ENCODE data around the gene ZMIZ1. TPM values are rescaled to one million over a fixed set of nuclear protein-coding genes. Genes with fewer than 3 reads are reported as not detected.
A peak's percentile ranks its signal among the peaks of the same experiment; 100 is the strongest.

ZMIZ1 gene
- total and polyA plus RNA-seq, 7 experiments from 2014 or later, result 1.8 to 57.2 (median 14.2) TPM

- CTCF ChIA-PET, result interaction anchor here (2.1 kb wide), 1 partner anchor 76 kb away, joined by 7 read pairs; no protein-coding TSS in a partner anchor
- H3K36me3 Mint-ChIP-seq, result no peaks in the 10 kb centered on the region
Observed at GRCh38 chr10:79050896-79051555, 17.7 kb upstream of the ZMIZ1 start.

GRCh38 chr10:79051766-79052165 lies 17.0 kb upstream of the ZMIZ1 start:
- Histone ChIP-seq H3K36me3 (ENCODE audit: control insufficient read depth in 2 of 3, insufficient read depth in 3 of 3, low read length in 3 of 3) (no peaks in the 10 kb centered on the region), H3K9me3 (ENCODE audit: control insufficient read depth in 2 of 3, low read length in 3 of 3) (no peaks in the 10 kb centered on the region), H3K27me3 (ENCODE audit: control insufficient read depth in 2 of 2, insufficient read depth in 2 of 2, low read length in 2 of 2) (no peaks in the 10 kb centered on the region), H3K4me3 (ENCODE audit: low read length) (no peak overlapping the region), H3K27ac (ENCODE audit: low read depth, low read length) (no peak overlapping the region), H3K4me1 (ENCODE audit: control insufficient read depth in 2 of 2, insufficient read depth in 2 of 2, low read length in 2 of 2) (peaks cover 18 to 37% of the 10 kb centered on the region in 2 donors)
- Mint-ChIP-seq H3K4me3 (peak overlapping the region in 4 of 10 donors; percentile 16 to 48 (median 38)), H3K36me3 (no peaks in the 10 kb centered on the region), H3K27ac (peak overlapping the region in 7 of 9 donors; percentile 2 to 81 (median 30)), H3K9me3 (no peaks in the 10 kb centered on the region), H3K27me3 (no peaks in the 10 kb centered on the region), H3K4me1 (peaks cover 30 to 63% (median 51%) of the 10 kb centered on the region in 7 donors)
- no peak for DNase-seq
- ChIA-PET CTCF (interaction anchor here (0.6 to 2.1 kb wide), 4 partner anchors 13 to 314 kb away, joined by 3 to 9 read pairs (median 6); no protein-coding TSS in a partner anchor), POLR2A (interaction anchor here (0.7 to 1.2 kb wide), 3 partner anchors 16 to 190 kb away, joined by 3 to 5 read pairs (median 3); no protein-coding TSS in a partner anchor)
- no peak for ATAC-seq
- intact Hi-C loops (cut with micrococcal nuclease), result loop anchor here in 1 of 2 donors (1.0 to 2.0 kb wide), 2 partner anchors 16 to 199 kb away; no protein-coding TSS in a partner anchor

More at GRCh38 chr10:79050896-79051555, 17.7 kb upstream of the ZMIZ1 start:
- ATAC-seq, result no peak
- intact Hi-C loops (cut with micrococcal nuclease), result no loop called here
- no peaks in the 10 kb centered on the region for H3K9me3 ChIP-seq (ENCODE audit: control insufficient read depth in 2 of 3, low read length in 3 of 3)
- peaks cover 18 to 41% of the 10 kb centered on the region in 2 donors for H3K4me1 ChIP-seq (ENCODE audit: control insufficient read depth in 2 of 2, insufficient read depth in 2 of 2, low read length in 2 of 2)
- no peaks in the 10 kb centered on the region for H3K36me3 ChIP-seq (ENCODE audit: control insufficient read depth in 2 of 3, insufficient read depth in 3 of 3, low read length in 3 of 3)
- no peak overlapping the region for H3K27ac ChIP-seq (ENCODE audit: low read depth, low read length)
- Mint-ChIP-seq H3K4me1 (peaks cover 32 to 70% (median 57%) of the 10 kb centered on the region in 7 donors), H3K4me3 (peak overlapping the region in 3 of 10 donors; percentile 11 to 30 (median 23)), H3K9me3 (no peaks in the 10 kb centered on the region), H3K27me3 (no peaks in the 10 kb centered on the region), H3K27ac (peak overlapping the region; percentile 6 to 100 (median 54))
- no peaks in the 10 kb centered on the region for H3K27me3 ChIP-seq (ENCODE audit: control insufficient read depth in 2 of 2, insufficient read depth in 2 of 2, low read length in 2 of 2)
- no peak for DNase-seq
- POLR2A ChIA-PET, result interaction anchor here (1.1 to 1.5 kb wide), 3 partner anchors 17 to 83 kb away, joined by 3 read pairs; no protein-coding TSS in a partner anchor
- no peak overlapping the region for H3K4me3 ChIP-seq (ENCODE audit: low read length)

GRCh38 chr10:79052291-79053080 lies 16.3 kb upstream of the ZMIZ1 start:
- peaks cover 25 to 56% (median 46%) of the 10 kb centered on the region in 7 donors for H3K4me1 Mint-ChIP-seq
- no peaks in the 10 kb centered on the region for H3K36me3 Mint-ChIP-seq
- ChIA-PET POLR2A (interaction anchor here (0.7 to 1.2 kb wide), 4 partner anchors 14 to 189 kb away, joined by 3 to 5 read pairs (median 3); no protein-coding TSS in a partner anchor), CTCF (interaction anchor here (0.6 to 2.1 kb wide), 4 partner anchors 12 to 313 kb away, joined by 3 to 9 read pairs (median 6); no protein-coding TSS in a partner anchor)
- ATAC-seq (peak; percentile 75), DNase-seq (peak in 7 of 9 donors; percentile 52 to 76 (median 63))
- peaks cover 17 to 30% of the 10 kb centered on the region in 2 donors for H3K4me1 ChIP-seq (ENCODE audit: control insufficient read depth in 2 of 2, insufficient read depth in 2 of 2, low read length in 2 of 2)
- no peak overlapping the region for H3K27ac ChIP-seq (ENCODE audit: low read depth, low read length)
- no peaks in the 10 kb centered on the region for H3K9me3 Mint-ChIP-seq
- no peaks in the 10 kb centered on the region for H3K36me3 ChIP-seq (ENCODE audit: control insufficient read depth in 2 of 3, insufficient read depth in 3 of 3, low read length in 3 of 3)
- H3K4me3 Mint-ChIP-seq, result peak overlapping the region in 4 of 10 donors; percentile 16 to 48 (median 38)
- no peak overlapping the region for H3K4me3 ChIP-seq (ENCODE audit: low read length)
- H3K27me3 Mint-ChIP-seq, result no peaks in the 10 kb centered on the region
- intact Hi-C loops (cut with micrococcal nuclease), result loop anchor here in 1 of 2 donors (1.0 to 2.0 kb wide), 2 partner anchors 15 to 200 kb away; no protein-coding TSS in a partner anchor
- H3K27ac Mint-ChIP-seq, result peak overlapping the region in 3 of 9 donors; percentile 30 to 81 (median 53)
- no peaks in the 10 kb centered on the region for H3K9me3 ChIP-seq (ENCODE audit: control insufficient read depth in 2 of 3, low read length in 3 of 3)
- H3K27me3 ChIP-seq (ENCODE audit: control insufficient read depth in 2 of 2, insufficient read depth in 2 of 2, low read length in 2 of 2), result no peaks in the 10 kb centered on the region

DNA sequence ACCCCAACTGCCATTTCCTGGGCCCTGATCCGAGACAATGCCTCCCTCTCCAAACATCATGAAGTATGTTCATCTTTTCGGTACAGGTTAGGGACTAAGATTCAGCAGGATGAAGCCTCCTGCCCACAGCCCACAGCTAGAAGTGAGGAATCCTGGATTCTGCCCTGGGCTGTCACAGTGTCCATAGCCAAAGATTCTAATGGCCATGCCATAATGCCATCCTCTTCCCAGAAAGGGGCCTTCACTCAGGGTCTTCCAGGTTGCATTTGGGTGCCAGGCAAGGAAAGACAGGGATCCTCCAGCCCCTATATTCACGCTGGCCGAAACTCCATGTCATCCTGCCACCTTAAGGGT lies 15.7 kb upstream of the ZMIZ1 start:
- CTCF ChIA-PET, result no interaction called here
- DNase-seq (no peak), ATAC-seq (no peak)
- intact Hi-C loops (cut with micrococcal nuclease), result loop anchor here in 1 of 2 donors (2.0 kb wide), 1 partner anchor 200 kb away; no protein-coding TSS in a partner anchor
- Histone ChIP-seq H3K27ac (ENCODE audit: low read depth, low read length) (no peak overlapping the region), H3K4me3 (ENCODE audit: low read length) (no peak overlapping the region), H3K4me1 (ENCODE audit: control insufficient read depth in 2 of 2, insufficient read depth in 2 of 2, low read length in 2 of 2) (peaks cover 11 to 24% of the 10 kb centered on the region in 2 donors), H3K36me3 (ENCODE audit: control insufficient read depth in 2 of 3, insufficient read depth in 3 of 3, low read length in 3 of 3) (no peaks in the 10 kb centered on the region), H3K27me3 (ENCODE audit: control insufficient read depth in 2 of 2, insufficient read depth in 2 of 2, low read length in 2 of 2) (no peaks in the 10 kb centered on the region), H3K9me3 (ENCODE audit: control insufficient read depth in 2 of 3, low read length in 3 of 3) (no peaks in the 10 kb centered on the region)
- POLR2A ChIA-PET, result interaction anchor here (0.7 kb wide), 1 partner anchor 13 kb away, joined by 3 read pairs; no protein-coding TSS in a partner anchor
- Mint-ChIP-seq H3K27me3 (no peaks in the 10 kb centered on the region), H3K36me3 (no peaks in the 10 kb centered on the region), H3K9me3 (no peaks in the 10 kb centered on the region), H3K4me1 (peaks cover 22 to 50% (median 40%) of the 10 kb centered on the region in 7 donors), H3K4me3 (no peak overlapping the region), H3K27ac (no peak overlapping the region)

GRCh38 chr10:79053481-79054202 lies 15.1 kb upstream of the ZMIZ1 start:
- H3K27ac ChIP-seq (ENCODE audit: low read depth, low read length), result no peak overlapping the region
- peaks cover 0 to 4% (median 0%) of the 10 kb centered on the region in 5 donors for H3K27me3 Mint-ChIP-seq
- ChIA-PET POLR2A (no interaction called here), CTCF (no interaction called here)
- H3K27ac Mint-ChIP-seq, result peak overlapping the region in 1 of 9 donors; percentile 12
- intact Hi-C loops (cut with micrococcal nuclease), result loop anchor here in 1 of 2 donors (2.0 kb wide), 1 partner anchor 201 kb away; no protein-coding TSS in a partner anchor
- no peaks in the 10 kb centered on the region for H3K36me3 Mint-ChIP-seq
- no peak overlapping the region for H3K4me3 ChIP-seq (ENCODE audit: low read length)
- H3K9me3 ChIP-seq (ENCODE audit: control insufficient read depth in 2 of 3, low read length in 3 of 3), result no peaks in the 10 kb centered on the region
- no peak for DNase-seq
- H3K4me1 Mint-ChIP-seq, result peaks cover 19 to 44% (median 36%) of the 10 kb centered on the region in 7 donors
- no peak for ATAC-seq
- peaks cover 7 to 19% of the 10 kb centered on the region in 2 donors for H3K4me1 ChIP-seq (ENCODE audit: control insufficient read depth in 2 of 2, insufficient read depth in 2 of 2, low read length in 2 of 2)
- no peaks in the 10 kb centered on the region for H3K27me3 ChIP-seq (ENCODE audit: control insufficient read depth in 2 of 2, insufficient read depth in 2 of 2, low read length in 2 of 2)
- H3K9me3 Mint-ChIP-seq, result no peaks in the 10 kb centered on the region
- H3K36me3 ChIP-seq (ENCODE audit: control insufficient read depth in 2 of 3, insufficient read depth in 3 of 3, low read length in 3 of 3), result no peaks in the 10 kb centered on the region
- no peak overlapping the region for H3K4me3 Mint-ChIP-seq
